Psoas muscle (tissue), 8 donors: Measurements from ENCODE around the gene ITGA3. TPM values are rescaled to one million over a fixed set of nuclear protein-coding genes. Genes with fewer than 3 reads are reported as not detected.

Experiments used
- ATAC-seq, 4 donors: fragments of 200-7000 bp; cut with Tn5 transposase; one replicate each; pipeline ENCODE4 v1.9.1; 2020; ENCODE audit warnings: moderate library complexity in 3 of 4, mild to moderate bottlenecking in 2 of 4
- DNase-seq, 2 donors: peaks; one replicate each; pipeline ENCODE4 v3.0.0-alpha.2; 2020
- H3K27ac ChIP-seq: fragments of 200-600 bp; one replicate; pipeline ENCODE4 v1.8.0; 2022
- H3K27me3 ChIP-seq, 3 donors: fragments of 200-600 bp in 1 of 3; one replicate each; pipeline versions ENCODE4 v1.6.1 to v1.8.0; 2013 to 2022; ENCODE audit warnings: low read length in 2 of 3, mild to moderate bottlenecking in 2 of 3, moderate library complexity in 1 of 3; ENCODE audit not compliant: insufficient read depth in 3 of 3
- H3K36me3 ChIP-seq, 2 donors: fragments of 200-600 bp in 1 of 2; one replicate each; pipeline versions ENCODE4 v1.6.1 to v1.8.0; 2013 to 2022; ENCODE audit warnings: low read depth in 1 of 2, mild to moderate bottlenecking in 1 of 2, moderate library complexity in 1 of 2; ENCODE audit not compliant: insufficient read depth in 1 of 2
- H3K4me1 ChIP-seq: fragments of 200-600 bp; one replicate; pipeline ENCODE4 v1.8.0; 2022
- H3K4me3 ChIP-seq: fragments of 200-600 bp; one replicate; pipeline ENCODE4 v1.8.0; 2022; ENCODE audit warnings: mild to moderate bottlenecking
- H3K9me3 ChIP-seq: fragments of 200-600 bp; one replicate; pipeline ENCODE4 v1.8.0; 2022
- WGBS, 3 donors: extraction: QIAGEN DNeasy Blood & Tissue Kit; methylation state at CpG; one replicate each; pipeline versions ENCODE4 v1.1.6 to v1.1.7; 2013; 5-methylcytosine and 5-hydroxymethylcytosine counted together
- intact Hi-C, 2 donors: fragments of 100-400 bp; cut with DNase I; formaldehyde crosslinking; loops; one replicate each; pipeline versions ENCODE4 v1.11.0 to v1.14.2; 2022
- polyA plus RNA-seq, 3 donors: library from polyadenylated mRNA; stranded (reverse); fragments of 200-250 nt; gene quantifications; one replicate each; pipeline ENCODE4 v1.2.3, GENCODE V29; 2013
- total RNA-seq, 4 donors: library from RNA; stranded (reverse); fragmentation: NEBNext Ultra II Directional in 2 of 4; extraction: Animal tissue kit (Norgen Biotek cat#: 25700) in 2 of 4; gene quantifications; one replicate each; pipeline versions ENCODE4 v1.2.1 to v1.2.4, GENCODE V29; 2021 to 2023
- TF ChIP-seq, protein P1 (sequence below): fragments of 200-600 bp; IDR thresholded peaks from one replicate; pipeline ENCODE4 v1.8.0; 2022; ENCODE audit warnings: antibody characterized with exemption
- donor health status: healthy with polysubstance abuse.
- donor health status: DM: no; HTN: no; CAD: no; lungs with moderate emphysema.
- donor health status: Bipolar disorder and iron deficiency.
- donor health status: healthy.
- donor health status: DM: yes; HTN: yes; CAD: no.
- donor health status: DM: no; HTN: no; CAD: no.
- donor health status: DM: no; HTN: no; CAD: no.
- donor health status: DM: yes; HTN: yes; CAD: no.

The ITGA3 gene
- total and polyA plus RNA-seq, 7 donors, result 4.9 to 21.9 (median 10.9) TPM

GRCh38 chr17:50029185-50029584, 26.7 kb upstream of the ITGA3 start:
- DNase-seq (no peak), ATAC-seq (no peak)
- Histone ChIP-seq H3K9me3 (no peaks in the 10 kb centered on the region), H3K4me3 (no peak overlapping the region), H3K4me1 (peaks cover 6% of the 10 kb centered on the region), H3K36me3 (no peaks in the 10 kb centered on the region), H3K27ac (no peak overlapping the region), H3K27me3 (peaks cover 0 to 17% (median 2%) of the 10 kb centered on the region in 3 donors)
- TF ChIP-seq, protein P1, sequence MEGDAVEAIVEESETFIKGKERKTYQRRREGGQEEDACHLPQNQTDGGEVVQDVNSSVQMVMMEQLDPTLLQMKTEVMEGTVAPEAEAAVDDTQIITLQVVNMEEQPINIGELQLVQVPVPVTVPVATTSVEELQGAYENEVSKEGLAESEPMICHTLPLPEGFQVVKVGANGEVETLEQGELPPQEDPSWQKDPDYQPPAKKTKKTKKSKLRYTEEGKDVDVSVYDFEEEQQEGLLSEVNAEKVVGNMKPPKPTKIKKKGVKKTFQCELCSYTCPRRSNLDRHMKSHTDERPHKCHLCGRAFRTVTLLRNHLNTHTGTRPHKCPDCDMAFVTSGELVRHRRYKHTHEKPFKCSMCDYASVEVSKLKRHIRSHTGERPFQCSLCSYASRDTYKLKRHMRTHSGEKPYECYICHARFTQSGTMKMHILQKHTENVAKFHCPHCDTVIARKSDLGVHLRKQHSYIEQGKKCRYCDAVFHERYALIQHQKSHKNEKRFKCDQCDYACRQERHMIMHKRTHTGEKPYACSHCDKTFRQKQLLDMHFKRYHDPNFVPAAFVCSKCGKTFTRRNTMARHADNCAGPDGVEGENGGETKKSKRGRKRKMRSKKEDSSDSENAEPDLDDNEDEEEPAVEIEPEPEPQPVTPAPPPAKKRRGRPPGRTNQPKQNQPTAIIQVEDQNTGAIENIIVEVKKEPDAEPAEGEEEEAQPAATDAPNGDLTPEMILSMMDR, result no peak
- intact Hi-C loops, result no loop called here
- WGBS, 3 donors, result 85 to 94% (median 91%) methylated on average over 7 of the region's 7 CpGs

DNA sequence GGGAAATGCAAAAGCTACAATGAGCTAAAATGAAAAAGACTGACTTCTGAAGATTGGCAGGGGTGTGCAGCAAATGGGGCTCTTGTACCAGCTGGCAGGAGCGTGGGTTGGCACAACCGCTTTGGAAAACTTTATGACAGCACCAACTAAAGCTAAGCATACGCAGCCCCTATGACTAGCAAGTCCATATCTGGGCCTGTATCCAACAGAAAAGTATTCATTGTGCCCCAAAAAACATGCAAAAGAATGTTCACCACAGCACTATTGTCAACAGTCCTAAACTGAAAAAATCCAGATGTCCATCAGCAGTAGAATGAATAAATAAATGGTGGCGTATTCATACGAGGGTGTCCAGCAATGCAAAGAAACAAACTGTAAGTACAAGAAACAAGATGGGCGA, 22.6 kb upstream of the ITGA3 start:
- DNase-seq, result no peak
- Histone ChIP-seq H3K4me3 (no peak overlapping the region), H3K27ac (no peak overlapping the region), H3K36me3 (no peaks in the 10 kb centered on the region), H3K9me3 (no peaks in the 10 kb centered on the region), H3K4me1 (no peaks in the 10 kb centered on the region), H3K27me3 (peaks cover 0 to 4% (median 0%) of the 10 kb centered on the region in 3 donors)
- intact Hi-C loops, result loop anchor here in 1 of 2 donors (10.0 kb wide), 1 partner anchor 241 kb away; the partner anchor contains the start of gene TMEM92
- TF ChIP-seq, protein P1, result no peak
- ATAC-seq, result no peak
- 55 to 59% (median 55%) methylated on average over 6 of the region's 6 CpGs for WGBS, 3 donors

GRCh38 chr17:50034498-50035364, 21.2 kb upstream of the ITGA3 start:
- DNase-seq (no peak), ATAC-seq (no peak)
- Histone ChIP-seq H3K4me1 (no peaks in the 10 kb centered on the region), H3K27ac (no peak overlapping the region), H3K4me3 (no peak overlapping the region), H3K36me3 (no peaks in the 10 kb centered on the region), H3K27me3 (no peaks in the 10 kb centered on the region), H3K9me3 (no peaks in the 10 kb centered on the region)
- intact Hi-C loops, result loop anchor here in 1 of 2 donors (10.0 kb wide), 1 partner anchor 240 kb away; the partner anchor contains the start of gene TMEM92
- TF ChIP-seq, protein P1, result no peak
- 85 to 90% (median 86%) methylated on average over 16 of the region's 16 CpGs for WGBS, 3 donors

- 58 to 72% (median 63%) methylated on average over 5 of the region's 5 CpGs for WGBS, 3 donors
- Histone ChIP-seq H3K36me3 (no peaks in the 10 kb centered on the region), H3K4me1 (no peaks in the 10 kb centered on the region), H3K9me3 (no peaks in the 10 kb centered on the region), H3K4me3 (no peak overlapping the region), H3K27me3 (no peaks in the 10 kb centered on the region), H3K27ac (no peak overlapping the region)
- ATAC-seq, result no peak
- TF ChIP-seq, protein P1, result no peak
- intact Hi-C loops, result loop anchor here in 1 of 2 donors (10.0 kb wide), 1 partner anchor 239 kb away; the partner anchor contains the start of gene TMEM92
- no peak for DNase-seq
Measured at GRCh38 chr17:50035421-50035879, 20.5 kb upstream of the ITGA3 start.
